Bronchial epithelial cell (primary cell): ENCODE measurements around the gene OR51B4. TPM values are rescaled to one million over a fixed set of nuclear protein-coding genes. Genes with fewer than 3 reads are reported as not detected.

Experiments used
- DNase-seq: peaks from one replicate; pipeline ENCODE4 v3.0.0-alpha.2; 2010; ENCODE audit warnings: low read depth
- FAIRE-seq: peaks from 2 replicates; lab custom pipeline; 2011; peaks lifted over from hg19 to GRCh38; lab: Jason Lieb, UNC
- H3K27me3 ChIP-seq: 2 replicates; pipeline ENCODE4 v1.5.1; 2011; ENCODE audit warnings: low read length; ENCODE audit not compliant: control insufficient read depth, insufficient read depth
- H3K36me3 ChIP-seq: 2 replicates; pipeline ENCODE4 v1.5.1; 2011; ENCODE audit warnings: low read length; ENCODE audit not compliant: control insufficient read depth, insufficient read depth
- H3K4me3 ChIP-seq: 2 replicates; pipeline ENCODE4 v1.5.1; 2011; ENCODE audit warnings: mild to moderate bottlenecking, low read depth, low read length, control low read depth
- total RNA-seq: library from RNA; depleted of rRNA; stranded (reverse); fragments of >200 nt; gene quantifications from 2 replicates; pipeline ENCODE4 v1.2.1, GENCODE V29; 2014
- TF ChIP-seq, protein P1 (sequence below): IDR thresholded peaks from 2 replicates; pipeline ENCODE4 v1.5.1; 2011; ENCODE audit warnings: mild to moderate bottlenecking, moderate library complexity, low read length, control low read depth, inconsistent platforms; ENCODE audit not compliant: insufficient read depth, severe bottlenecking

The OR51B4 gene
- total RNA-seq, 1 donor from 2014 or later: not detected

DNA sequence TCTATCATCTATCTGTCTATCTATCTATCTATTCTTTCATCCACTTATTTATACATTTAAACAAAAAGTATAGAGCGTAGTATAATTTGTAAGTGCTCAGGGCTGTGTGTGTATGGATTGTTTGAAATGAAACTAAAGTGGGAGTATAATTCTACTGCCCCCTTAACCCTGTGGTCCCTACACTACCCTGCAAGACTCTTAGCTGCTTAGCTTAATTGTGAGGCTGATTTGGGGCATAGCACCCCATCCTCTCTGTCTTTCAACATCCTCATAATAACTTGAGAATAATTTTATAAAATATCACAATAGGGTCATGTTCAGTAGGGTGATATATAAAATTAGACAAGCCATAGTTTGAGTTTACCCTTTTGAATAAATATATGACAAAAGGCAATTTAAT is 11.6 kb downstream of the OR51B4 start:
- DNase-seq (no peak), FAIRE-seq (no peak)
- Histone ChIP-seq H3K36me3 (no peaks in the 10 kb centered on the region), H3K27me3 (no peaks in the 10 kb centered on the region), H3K4me3 (no peak overlapping the region)
- TF ChIP-seq, protein P1, sequence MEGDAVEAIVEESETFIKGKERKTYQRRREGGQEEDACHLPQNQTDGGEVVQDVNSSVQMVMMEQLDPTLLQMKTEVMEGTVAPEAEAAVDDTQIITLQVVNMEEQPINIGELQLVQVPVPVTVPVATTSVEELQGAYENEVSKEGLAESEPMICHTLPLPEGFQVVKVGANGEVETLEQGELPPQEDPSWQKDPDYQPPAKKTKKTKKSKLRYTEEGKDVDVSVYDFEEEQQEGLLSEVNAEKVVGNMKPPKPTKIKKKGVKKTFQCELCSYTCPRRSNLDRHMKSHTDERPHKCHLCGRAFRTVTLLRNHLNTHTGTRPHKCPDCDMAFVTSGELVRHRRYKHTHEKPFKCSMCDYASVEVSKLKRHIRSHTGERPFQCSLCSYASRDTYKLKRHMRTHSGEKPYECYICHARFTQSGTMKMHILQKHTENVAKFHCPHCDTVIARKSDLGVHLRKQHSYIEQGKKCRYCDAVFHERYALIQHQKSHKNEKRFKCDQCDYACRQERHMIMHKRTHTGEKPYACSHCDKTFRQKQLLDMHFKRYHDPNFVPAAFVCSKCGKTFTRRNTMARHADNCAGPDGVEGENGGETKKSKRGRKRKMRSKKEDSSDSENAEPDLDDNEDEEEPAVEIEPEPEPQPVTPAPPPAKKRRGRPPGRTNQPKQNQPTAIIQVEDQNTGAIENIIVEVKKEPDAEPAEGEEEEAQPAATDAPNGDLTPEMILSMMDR: no peak

DNA sequence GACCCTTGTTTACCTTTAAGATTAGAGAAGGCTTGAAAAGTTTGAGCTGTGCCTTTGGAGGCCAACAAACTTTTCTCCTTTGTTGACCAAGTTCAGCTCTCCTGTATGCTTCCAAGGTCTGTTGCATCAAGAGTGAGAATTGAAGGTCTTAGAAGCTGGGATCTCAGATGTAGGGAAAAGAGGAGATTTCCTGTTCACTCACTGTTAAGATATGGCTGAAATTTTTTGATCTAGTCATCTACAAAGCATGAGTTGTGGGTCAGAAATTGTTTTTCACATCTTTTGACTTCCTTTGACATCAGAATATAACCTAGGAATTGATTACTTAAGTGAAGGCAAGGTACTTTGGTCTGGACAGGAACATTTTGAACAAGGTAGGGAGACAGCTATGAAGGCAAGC is 12.1 kb downstream of the OR51B4 start:
- no peak overlapping the region for H3K4me3 ChIP-seq
- no peaks in the 10 kb centered on the region for H3K36me3 ChIP-seq
- H3K27me3 ChIP-seq: no peaks in the 10 kb centered on the region
- DNase-seq: peak; percentile 31
- FAIRE-seq: no peak
- TF ChIP-seq, protein P1: no peak

DNA sequence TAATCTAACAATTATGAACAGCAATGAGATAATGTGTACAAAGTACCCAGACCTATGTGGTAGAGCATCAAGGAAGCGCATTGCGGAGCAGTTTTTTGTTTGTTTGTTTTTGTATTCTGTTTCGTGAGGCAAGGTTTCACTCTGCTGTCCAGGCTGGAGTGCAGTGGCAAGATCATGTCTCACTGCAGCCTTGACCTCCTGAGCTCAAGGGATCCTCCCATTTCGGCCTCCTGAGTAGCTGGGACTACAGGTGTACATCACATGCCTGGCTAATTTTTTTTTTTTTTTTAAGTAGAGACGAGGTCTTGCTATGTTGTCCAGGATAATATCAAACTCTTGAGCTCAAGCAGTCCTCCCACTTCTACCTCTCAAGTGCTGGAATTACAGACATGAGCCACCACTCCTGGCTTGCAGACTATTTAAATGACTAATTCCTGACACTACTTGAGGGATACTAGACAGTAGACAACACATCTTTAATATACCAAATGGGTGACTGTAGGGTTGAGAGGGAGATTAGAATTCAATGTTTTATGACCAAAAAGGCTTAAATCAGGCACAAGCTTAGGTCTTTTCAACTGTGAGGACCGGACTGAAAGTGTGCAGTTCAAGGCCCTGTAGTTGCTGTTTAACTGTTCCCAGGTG is 12.7 kb downstream of the OR51B4 start:
- Histone ChIP-seq H3K27me3 (no peaks in the 10 kb centered on the region), H3K36me3 (no peaks in the 10 kb centered on the region), H3K4me3 (no peak overlapping the region)
- TF ChIP-seq, protein P1: no peak
- DNase-seq (peak; percentile 36), FAIRE-seq (no peak)

DNA sequence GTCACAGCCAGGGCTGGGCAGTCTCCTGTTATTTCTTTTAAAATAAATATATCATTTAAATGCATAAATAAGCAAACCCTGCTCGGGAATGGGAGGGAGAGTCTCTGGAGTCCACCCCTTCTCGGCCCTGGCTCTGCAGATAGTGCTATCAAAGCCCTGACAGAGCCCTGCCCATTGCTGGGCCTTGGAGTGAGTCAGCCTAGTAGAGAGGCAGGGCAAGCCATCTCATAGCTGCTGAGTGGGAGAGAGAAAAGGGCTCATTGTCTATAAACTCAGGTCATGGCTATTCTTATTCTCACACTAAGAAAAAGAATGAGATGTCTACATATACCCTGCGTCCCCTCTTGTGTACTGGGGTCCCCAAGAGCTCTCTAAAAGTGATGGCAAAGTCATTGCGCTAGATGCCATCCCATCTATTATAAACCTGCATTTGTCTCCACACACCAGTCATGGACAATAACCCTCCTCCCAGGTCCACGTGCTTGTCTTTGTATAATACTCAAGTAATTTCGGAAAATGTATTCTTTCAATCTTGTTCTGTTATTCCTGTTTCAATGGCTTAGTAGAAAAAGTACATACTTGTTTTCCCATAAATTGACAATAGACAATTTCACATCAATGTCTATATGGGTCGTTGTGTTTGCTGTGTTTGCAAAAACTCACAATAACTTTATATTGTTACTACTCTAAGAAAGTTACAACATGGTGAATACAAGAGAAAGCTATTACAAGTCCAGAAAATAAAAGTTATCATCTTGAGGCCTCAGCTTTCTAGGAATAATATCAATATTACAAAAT is 13.4 kb downstream of the OR51B4 start:
- DNase-seq: peak; percentile 46
- Histone ChIP-seq H3K36me3 (no peaks in the 10 kb centered on the region), H3K27me3 (no peaks in the 10 kb centered on the region), H3K4me3 (no peak overlapping the region)
- TF ChIP-seq, protein P1: no peak
- no peak for FAIRE-seq

DNA sequence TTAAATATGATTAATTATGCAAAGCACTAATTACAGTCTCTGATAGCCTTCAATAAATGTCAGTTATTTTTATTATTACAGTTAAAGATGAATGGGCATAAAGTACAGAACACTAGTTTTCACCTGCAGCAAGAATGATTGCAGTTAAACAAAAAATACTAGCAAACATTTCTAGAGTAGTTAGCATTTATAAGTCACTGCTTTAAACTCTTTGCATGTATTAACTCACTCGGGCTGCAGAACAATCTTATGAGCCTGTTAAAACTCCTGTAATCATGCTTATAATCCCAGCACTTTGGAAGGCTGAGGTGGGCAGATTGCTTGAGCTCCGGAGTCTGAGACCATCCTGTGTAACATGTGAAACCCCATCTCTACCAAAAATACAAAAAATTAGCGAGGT is 14.8 kb downstream of the OR51B4 start:
- FAIRE-seq (no peak), DNase-seq (no peak)
- TF ChIP-seq, protein P1: no peak
- Histone ChIP-seq H3K36me3 (no peaks in the 10 kb centered on the region), H3K27me3 (no peaks in the 10 kb centered on the region), H3K4me3 (no peak overlapping the region)
